Keratinocyte (primary cell): Measurements from ENCODE around the gene KRTAP10-6. TPM values are rescaled to one million over a fixed set of nuclear protein-coding genes. Genes with fewer than 3 reads are reported as not detected.

Experiments used
- DNase-seq: peaks from one replicate; pipeline ENCODE4 v3.0.0-alpha.2; 2011; ENCODE audit warnings: low read depth, missing footprints, low spot score
- FAIRE-seq: peaks from 2 replicates; lab custom pipeline; 2011; peaks lifted over from hg19 to GRCh38; lab: Jason Lieb, UNC
- H2AFZ ChIP-seq: 2 replicates; pipeline ENCODE4 v1.6.0; 2012; ENCODE audit warnings: low read length, control low read depth, inconsistent platforms; ENCODE audit not compliant: control insufficient read depth
- H3K27ac ChIP-seq: 2 replicates; pipeline ENCODE4 v1.5.1; 2011; ENCODE audit warnings: low read length; ENCODE audit not compliant: control insufficient read depth, insufficient read depth
- H3K27me3 ChIP-seq: 3 replicates; pipeline ENCODE4 v1.6.0; 2011; ENCODE audit warnings: low read length; ENCODE audit not compliant: control insufficient read depth, insufficient read depth; ENCODE audit errors: extremely low read depth
- H3K36me3 ChIP-seq, 2 experiments: 2 replicates in 1 of 2; 3 replicates in 1 of 2; pipeline ENCODE4 v1.5.1; 2011; ENCODE audit warnings: low read length in 2 of 2, mild to moderate bottlenecking in 1 of 2; ENCODE audit not compliant: control insufficient read depth in 2 of 2, insufficient read depth in 2 of 2; ENCODE audit errors: extremely low read depth in 1 of 2
- H3K4me1 ChIP-seq: 3 replicates; pipeline ENCODE4 v1.5.1; 2011; ENCODE audit warnings: low read length; ENCODE audit not compliant: control insufficient read depth, insufficient read depth; ENCODE audit errors: extremely low read depth
- H3K4me2 ChIP-seq: 3 replicates; pipeline ENCODE4 v1.6.0; 2011; ENCODE audit warnings: low read depth, low read length; ENCODE audit not compliant: control insufficient read depth, insufficient read depth; ENCODE audit errors: extremely low read depth
- H3K4me3 ChIP-seq, 3 experiments: fragments of 200-600 bp in 1 of 3; sonication (generic) in 1 of 3; 2 replicates in 2 of 3; 3 replicates in 1 of 3; pipeline ENCODE4 v1.5.1; 2011 to 2016; ENCODE audit warnings: low read length in 3 of 3, mild to moderate bottlenecking in 3 of 3, control low read depth in 2 of 3, inconsistent platforms in 1 of 3, low read depth in 1 of 3, mixed read lengths in 1 of 3, mixed run types in 1 of 3, moderate library complexity in 1 of 3; ENCODE audit not compliant: control insufficient read depth in 2 of 3, insufficient read depth in 2 of 3; ENCODE audit errors: extremely low read depth in 1 of 3
- H3K79me2 ChIP-seq: 2 replicates; pipeline ENCODE4 v1.6.0; 2012; ENCODE audit warnings: low read length; ENCODE audit not compliant: control insufficient read depth, insufficient read depth
- H3K9ac ChIP-seq: 3 replicates; pipeline ENCODE4 v1.6.0; 2011; ENCODE audit warnings: low read length; ENCODE audit not compliant: control insufficient read depth, insufficient read depth; ENCODE audit errors: extremely low read depth
- H3K9me1 ChIP-seq: 3 replicates; pipeline ENCODE4 v1.6.0; 2011; ENCODE audit warnings: low read length; ENCODE audit not compliant: control insufficient read depth, insufficient read depth; ENCODE audit errors: extremely low read depth
- H3K9me3 ChIP-seq: 2 replicates; pipeline ENCODE4 v1.5.1; 2012; ENCODE audit warnings: low read depth, low read length; ENCODE audit not compliant: control insufficient read depth
- H4K20me1 ChIP-seq: 3 replicates; pipeline ENCODE4 v1.6.0; 2011; ENCODE audit warnings: low read length; ENCODE audit not compliant: control insufficient read depth, insufficient read depth; ENCODE audit errors: extremely low read depth
- EZH2 ChIP-seq: IDR thresholded peaks from one replicate; pipeline ENCODE4 v1.6.1; 2012; ENCODE audit warnings: inconsistent platforms, mild to moderate bottlenecking, low read length, moderate library complexity
- dilution Hi-C: fragments of 300-500 bp; cut with MboI; formaldehyde crosslinking; loops from one replicate; pipeline ENCODE4 v1.7.0; 2020; ENCODE audit warnings: low sequenced_read_pairs; ENCODE audit not compliant: extremely low pct_ligation_motif_present
- polyA plus RNA-seq, 5 experiments: library from polyadenylated mRNA; depleted of rRNA in 3 of 5; stranded (reverse) in 3 of 5; stranded (forward) in 1 of 5; unstranded in 1 of 5; fragments of >200 nt; gene quantifications; 1 replicate in 1 of 5; 2 replicates in 3 of 5; 3 replicates in 1 of 5; pipeline versions ENCODE4 v1.2.1 to v1.2.3, GENCODE V29; 2011 to 2012; ENCODE audit warnings: missing spikeins in 2 of 5, low read depth in 1 of 5, low replicate concordance in 1 of 5
- TF ChIP-seq, protein P1 (sequence below), 3 experiments: IDR thresholded peaks in 1 of 3; conservative IDR thresholded peaks in 1 of 3; optimal IDR thresholded peaks in 1 of 3; 2 replicates in 2 of 3; 3 replicates in 1 of 3; pipeline versions ENCODE3 to v1.5.1; 2011; ENCODE audit warnings: low read length in 3 of 3, mild to moderate bottlenecking in 3 of 3, moderate library complexity in 2 of 3, control low read depth in 1 of 3, inconsistent platforms in 1 of 3; ENCODE audit not compliant: insufficient read depth in 2 of 3; ENCODE audit errors: extremely low read depth in 1 of 3

Gene KRTAP10-6
- polyA plus RNA-seq, 1 donor (not counting 4 experiments of a cell fraction or from before 2014, with no cell fraction given), result not detected

- DNase-seq, result no peak
- no peaks in the 10 kb centered on the region for H3K36me3 ChIP-seq
- dilution Hi-C loops, result no loop called here
- no peak overlapping the region for H3K4me2 ChIP-seq
- no peak overlapping the region for H3K27ac ChIP-seq
- peaks cover 2% of the 10 kb centered on the region for H3K27me3 ChIP-seq
- H3K4me3 ChIP-seq, result no peak overlapping the region
- H3K9me1 ChIP-seq, result no peaks in the 10 kb centered on the region
- TF ChIP-seq, protein P1, sequence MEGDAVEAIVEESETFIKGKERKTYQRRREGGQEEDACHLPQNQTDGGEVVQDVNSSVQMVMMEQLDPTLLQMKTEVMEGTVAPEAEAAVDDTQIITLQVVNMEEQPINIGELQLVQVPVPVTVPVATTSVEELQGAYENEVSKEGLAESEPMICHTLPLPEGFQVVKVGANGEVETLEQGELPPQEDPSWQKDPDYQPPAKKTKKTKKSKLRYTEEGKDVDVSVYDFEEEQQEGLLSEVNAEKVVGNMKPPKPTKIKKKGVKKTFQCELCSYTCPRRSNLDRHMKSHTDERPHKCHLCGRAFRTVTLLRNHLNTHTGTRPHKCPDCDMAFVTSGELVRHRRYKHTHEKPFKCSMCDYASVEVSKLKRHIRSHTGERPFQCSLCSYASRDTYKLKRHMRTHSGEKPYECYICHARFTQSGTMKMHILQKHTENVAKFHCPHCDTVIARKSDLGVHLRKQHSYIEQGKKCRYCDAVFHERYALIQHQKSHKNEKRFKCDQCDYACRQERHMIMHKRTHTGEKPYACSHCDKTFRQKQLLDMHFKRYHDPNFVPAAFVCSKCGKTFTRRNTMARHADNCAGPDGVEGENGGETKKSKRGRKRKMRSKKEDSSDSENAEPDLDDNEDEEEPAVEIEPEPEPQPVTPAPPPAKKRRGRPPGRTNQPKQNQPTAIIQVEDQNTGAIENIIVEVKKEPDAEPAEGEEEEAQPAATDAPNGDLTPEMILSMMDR (optimal IDR thresholded peaks at IDR 0.05 in 1 of 3, IDR thresholded peaks at IDR 0.05 in 1 of 3, conservative IDR thresholded peaks at IDR 0.05 in 1 of 3; ENCODE audit: extremely low read depth in 1 of 3, insufficient read depth in 2 of 3, low read length in 3 of 3), result no peak
- no peak for TF ChIP-seq EZH2
- H3K4me1 ChIP-seq, result no peaks in the 10 kb centered on the region
- H2AFZ ChIP-seq, result no peak overlapping the region
- peaks cover 1% of the 10 kb centered on the region for H3K9me3 ChIP-seq
- FAIRE-seq, result no peak
- no peaks in the 10 kb centered on the region for H3K79me2 ChIP-seq
- H4K20me1 ChIP-seq, result no peaks in the 10 kb centered on the region
- H3K9ac ChIP-seq, result no peak overlapping the region
Measured at GRCh38 chr21:44606495-44606894, 14.2 kb upstream of the KRTAP10-6 start.

- no peaks in the 10 kb centered on the region for H3K9me1 ChIP-seq
- FAIRE-seq, result no peak
- no peak overlapping the region for H2AFZ ChIP-seq
Measured at GRCh38 chr21:44603911-44604310, 11.6 kb upstream of the KRTAP10-6 start.

More at GRCh38 chr21:44603911-44604310, 11.6 kb upstream of the KRTAP10-6 start:
- TF ChIP-seq, protein P1 (optimal IDR thresholded peaks at IDR 0.05 in 1 of 3, IDR thresholded peaks at IDR 0.05 in 1 of 3, conservative IDR thresholded peaks at IDR 0.05 in 1 of 3; ENCODE audit: extremely low read depth in 1 of 3, insufficient read depth in 2 of 3, low read length in 3 of 3), result no peak
- TF ChIP-seq EZH2, result no peak
- H3K4me2 ChIP-seq, result no peak overlapping the region
- no peaks in the 10 kb centered on the region for H3K4me1 ChIP-seq
- no peaks in the 10 kb centered on the region for H3K79me2 ChIP-seq
- H3K27ac ChIP-seq, result no peak overlapping the region
- H3K36me3 ChIP-seq, result no peaks in the 10 kb centered on the region
- dilution Hi-C loops, result no loop called here
- no peaks in the 10 kb centered on the region for H4K20me1 ChIP-seq
- no peak overlapping the region for H3K4me3 ChIP-seq
- H3K27me3 ChIP-seq, result peaks cover 2% of the 10 kb centered on the region
- no peaks in the 10 kb centered on the region for H3K9me3 ChIP-seq
- H3K9ac ChIP-seq, result no peak overlapping the region
- DNase-seq, result no peak
